ENCODE measurements around the gene PICALM. TPM values are rescaled to one million over a fixed set of nuclear protein-coding genes. Genes with fewer than 3 reads are reported as not detected.

Gene PICALM
- total and polyA plus RNA-seq, 2 of the 13 experiments (the other 11 are each of a cell fraction or from before 2014, with no cell fraction given), result 97.6 to 154 TPM

GRCh38 chr11:86067009-86067850 lies 1.7 kb downstream of the PICALM start (continued):
- no peak for TF ChIP-seq FOXA3 (CRISPR knock-in tag; IDR thresholded peaks at IDR 0.05)
- 0 out of 2 replicates have a peak, but pooled peaks have one; percentile 26 for TF ChIP-seq HDAC1 (CRISPR knock-in tag; IDR thresholded peaks at IDR 0.05)
- no peak for TF ChIP-seq SRY (CRISPR knock-in tag; IDR thresholded peaks at IDR 0.05)
- no peak; the same call in 1 of the 2 replicates for TF ChIP-seq KDM5A (IDR thresholded peaks at IDR 0.05; ENCODE audit: borderline replicate concordance, low read length)
- no peak for TF ChIP-seq ZNF33B (CRISPR knock-in tag; IDR thresholded peaks at IDR 0.05)
- TF ChIP-seq ELK4 (CRISPR knock-in tag; IDR thresholded peaks at IDR 0.05; ENCODE audit: borderline replicate concordance), result no peak
- no peak for TF ChIP-seq SALL2 (CRISPR knock-in tag; IDR thresholded peaks at IDR 0.05)
- no peak for TF ChIP-seq DMTF1 (CRISPR knock-in tag; IDR thresholded peaks at IDR 0.05)
- TF ChIP-seq ZHX2 (IDR thresholded peaks at IDR 0.05; ENCODE audit: low read depth), result no peak
- no peak for TF ChIP-seq ZHX2 (CRISPR knock-in tag; IDR thresholded peaks at IDR 0.05; ENCODE audit: borderline replicate concordance)
- TF ChIP-seq ZNF709 (CRISPR knock-in tag; IDR thresholded peaks at IDR 0.05), result no peak
- TF ChIP-seq ZBTB44 (CRISPR knock-in tag; IDR thresholded peaks at IDR 0.05), result no peak
- no peak for TF ChIP-seq ZNF740 (CRISPR knock-in tag; IDR thresholded peaks at IDR 0.05)
- no peak for TF ChIP-seq SIN3B (IDR thresholded peaks at IDR 0.05; ENCODE audit: low read length)
- TF ChIP-seq SMC3 (IDR thresholded peaks at IDR 0.05; ENCODE audit: low read length), result no peak
- TF ChIP-seq SNAPC5 (CRISPR knock-in tag; IDR thresholded peaks at IDR 0.05; ENCODE audit: borderline replicate concordance), result no peak
